GM12878 (cell line): Measurements from ENCODE around the gene SVBP. TPM values are rescaled to one million over a fixed set of nuclear protein-coding genes. Genes with fewer than 3 reads are reported as not detected.
A peak's percentile ranks its signal among the peaks of the same experiment; 100 is the strongest.

Source experiments
- ATAC-seq: fragments of 200-7000 bp; cut with Tn5 transposase; 3 replicates; pipeline ENCODE4 v1.9.1; 2020; ENCODE audit warnings: mild to moderate bottlenecking, moderate library complexity
- BruUV-seq: library from RNA; stranded (reverse); fragments of 400-500 nt; replicated peaks from 2 replicates; lab custom pipeline; 2021; lab: Mats Ljungman, UMichigan
- CTCF ChIA-PET: fragments of 300-600 bp; sonication (Branson Sonifier 250); formaldehyde crosslinking; extraction: SDS; loops from one replicate; lab custom pipeline; 2021; ENCODE audit warnings: inconsistent platforms; lab: Yijun Ruan, JAX
- POLR2A ChIA-PET: fragments of 350-600 bp; formaldehyde crosslinking; extraction: SDS; loops from one replicate; lab custom pipeline; 2021; ENCODE audit warnings: inconsistent platforms; lab: Charles Lee
- RAD21 ChIA-PET: fragments of 300-600 bp; sonication (Branson Sonifier 250); formaldehyde crosslinking; loops from one replicate; lab custom pipeline; 2023; ENCODE audit warnings: antibody characterized with exemption; ENCODE audit not compliant: unreplicated experiment; lab: Charles Lee
- SMC1A ChIA-PET: fragments of 300-600 bp; sonication (Branson Sonifier 250); formaldehyde crosslinking; loops from one replicate; lab custom pipeline; 2023; ENCODE audit not compliant: unreplicated experiment, uncharacterized antibody; lab: Charles Lee
- DNase-seq: peaks from one replicate; pipeline ENCODE4 v3.0.0-alpha.2; 2011; ENCODE audit warnings: low read depth, low spot score
- FAIRE-seq: peaks from 3 replicates; lab custom pipeline; 2011; peaks lifted over from hg19 to GRCh38; lab: Jason Lieb, UNC
- H2AFZ ChIP-seq: 2 replicates; pipeline ENCODE4 v1.6.0; 2011; ENCODE audit warnings: low read depth, low read length, control low read depth; ENCODE audit not compliant: control insufficient read depth
- H3K27ac ChIP-seq: 2 replicates; pipeline ENCODE4 v1.5.1; 2011; ENCODE audit warnings: control low read depth; ENCODE audit not compliant: control insufficient read depth, insufficient read depth
- H3K27me3 ChIP-seq, 2 experiments: replicated peaks in 1 of 2; 2 replicates each; pipeline versions ENCODE4 v1.6.0 to v1.6.1; 2011; ENCODE audit warnings: low read length in 1 of 2; ENCODE audit not compliant: control insufficient read depth in 2 of 2, insufficient read depth in 2 of 2
- H3K36me3 ChIP-seq, 2 experiments: 2 replicates each; pipeline ENCODE4 v1.5.1; 2011; ENCODE audit warnings: low read length in 1 of 2; ENCODE audit not compliant: control insufficient read depth in 2 of 2, insufficient read depth in 2 of 2
- H3K4me1 ChIP-seq: 2 replicates; pipeline ENCODE4 v1.6.1; 2011; ENCODE audit warnings: mild to moderate bottlenecking, low read length, moderate library complexity, mixed read lengths; ENCODE audit not compliant: control insufficient read depth, insufficient read depth
- H3K4me2 ChIP-seq: 2 replicates; pipeline ENCODE4 v1.6.0; 2011; ENCODE audit warnings: control low read depth; ENCODE audit not compliant: control insufficient read depth, insufficient read depth
- H3K4me3 ChIP-seq: fragments of 200-600 bp; sonication (generic); 2 replicates; pipeline ENCODE4 v1.5.1; 2016
- H3K79me2 ChIP-seq: 2 replicates; pipeline ENCODE4 v1.6.0; 2011; ENCODE audit warnings: low read length; ENCODE audit not compliant: control insufficient read depth, insufficient read depth
- H3K9ac ChIP-seq: 2 replicates; pipeline ENCODE4 v1.8.0; 2011; ENCODE audit warnings: low read length, control low read depth, mixed read lengths; ENCODE audit not compliant: control insufficient read depth, insufficient read depth
- H3K9me3 ChIP-seq: replicated peaks from 3 replicates; pipeline ENCODE4 v1.5.1; 2011; ENCODE audit warnings: mild to moderate bottlenecking, low read length; ENCODE audit not compliant: control insufficient read depth, insufficient read depth
- H4K20me1 ChIP-seq: 2 replicates; pipeline ENCODE4 v1.6.0; 2011; ENCODE audit not compliant: control insufficient read depth, insufficient read depth
- ASH2L ChIP-seq: fragments of 300-600, 200-600 bp; sonication (generic); IDR thresholded peaks from 2 replicates; pipeline ENCODE4 v1.6.1; 2017; ENCODE audit warnings: low read depth, mild to moderate bottlenecking, borderline replicate concordance
- CBX5 ChIP-seq: sonication (generic); IDR thresholded peaks from 2 replicates; pipeline ENCODE4 v1.6.1; 2016; ENCODE audit warnings: low read depth, moderate library complexity, mild to moderate bottlenecking, inconsistent platforms
- CHD4 ChIP-seq: fragments of 200-600 bp; sonication (generic); IDR thresholded peaks from 2 replicates; pipeline ENCODE4 v1.6.1; 2016; ENCODE audit warnings: mild to moderate bottlenecking
- DPF2 ChIP-seq: fragments of 450-650 bp; IDR thresholded peaks from 2 replicates; pipeline ENCODE4 v1.6.1; 2017; ENCODE audit warnings: mild to moderate bottlenecking
- ELK1 ChIP-seq: IDR thresholded peaks from 2 replicates; pipeline ENCODE4 v1.6.1; 2012; ENCODE audit warnings: low read depth, low read length, improper control_type of control experiment
- FOS ChIP-seq: IDR thresholded peaks from 3 replicates; pipeline ENCODE4 v1.6.1; 2011; ENCODE audit warnings: borderline replicate concordance; ENCODE audit not compliant: insufficient read length; ENCODE audit errors: extremely low read depth
- IRF3 ChIP-seq: fragments of 450-650 bp; IDR thresholded peaks from 2 replicates; pipeline ENCODE4 v1.6.1; 2014; ENCODE audit warnings: mild to moderate bottlenecking
- KAT2A ChIP-seq: conservative IDR thresholded peaks from 2 replicates; pipeline ENCODE4 v1.6.1; 2011; ENCODE audit warnings: low read depth, low read length; ENCODE audit not compliant: control insufficient read depth
- MLLT1 ChIP-seq: fragments of 450-650 bp; IDR thresholded peaks from 2 replicates; pipeline ENCODE4 v1.6.1; 2016; ENCODE audit warnings: mild to moderate bottlenecking
- MTA3 ChIP-seq: IDR thresholded peaks from 2 replicates; pipeline ENCODE4 v1.6.1; 2012; ENCODE audit warnings: low read length, inconsistent platforms, borderline replicate concordance
- PML ChIP-seq: IDR thresholded peaks from 2 replicates; pipeline ENCODE4 v1.6.1; 2012; ENCODE audit warnings: low read length, inconsistent platforms
- POU2F2 ChIP-seq: IDR thresholded peaks from 3 replicates; pipeline ENCODE4 v1.6.1; 2011; ENCODE audit warnings: low read depth, mild to moderate bottlenecking, low read length, borderline replicate concordance
- RBBP5 ChIP-seq: fragments of 200-600 bp; sonication (generic); conservative IDR thresholded peaks from 2 replicates; pipeline ENCODE4 v1.6.1; 2016
- YBX1 ChIP-seq: fragments of 450-650 bp; IDR thresholded peaks from 2 replicates; pipeline ENCODE4 v1.6.1; 2016; ENCODE audit warnings: antibody characterized with exemption
- ZNF687 ChIP-seq: fragments of 450-650 bp; IDR thresholded peaks from 2 replicates; pipeline ENCODE4 v1.6.1; 2017; ENCODE audit warnings: mild to moderate bottlenecking, moderate library complexity
- ZZZ3 ChIP-seq: IDR thresholded peaks from 2 replicates; pipeline ENCODE4 v1.6.1; 2011; ENCODE audit warnings: low read depth; ENCODE audit not compliant: control insufficient read depth, insufficient read length
- WGBS: methylation state at CpG from one replicate; pipeline ENCODE4 v1.1.6; 2016; ENCODE audit warnings: low lambda C conversion rate; ENCODE audit not compliant: insufficient replicate concordance, insufficient coverage; ENCODE audit errors: missing lambda C conversion rate; 5-methylcytosine and 5-hydroxymethylcytosine counted together
- in situ Hi-C: fragments of 300-500 bp; cut with MboI; formaldehyde crosslinking; loops from 9 replicates; pipeline ENCODE4 v1.14.3; 2018; ENCODE audit warnings: mixed read lengths
- intact Hi-C: fragments of 100-400 bp; cut with micrococcal nuclease; formaldehyde crosslinking; loops from one replicate; pipeline ENCODE4 v1.14.2; 2022; ENCODE audit not compliant: unreplicated experiment
- polyA plus RNA-seq, 11 experiments: library from polyadenylated mRNA; depleted of rRNA in 4 of 11; unstranded in 6 of 11; stranded (reverse) in 5 of 11; fragments of >200 nt; fragmentation: Nextera tagmentation in 4 of 11; fragmentation: Illumina TruSeq in 1 of 11; extraction: Ambion mirVana in 4 of 11; extraction: Trizol in 1 of 11; gene quantifications; 1 replicate in 1 of 11; 2 replicates in 10 of 11; pipeline versions ENCODE4 v1.2.1 to v1.2.3, GENCODE V29; 2011 to 2016; ENCODE audit warnings: inconsistent platforms in 2 of 11, missing spikeins in 2 of 11, low read depth in 1 of 11
- total RNA-seq, 4 experiments: library from RNA; depleted of rRNA in 3 of 4; stranded (reverse); fragments of >200 nt in 3 of 4; fragmentation: Illumina TruSeq in 1 of 4; extraction: Trizol in 1 of 4; gene quantifications; 2 replicates each; pipeline versions ENCODE4 v1.2.1 to v1.2.3, GENCODE V29; 2013 to 2021

Gene SVBP
- total and polyA plus RNA-seq, 10 of the 15 experiments (the other 5 are each of a cell fraction or from before 2014, with no cell fraction given) = 12.6 to 29.5 (median 19.8) TPM

- TF ChIP-seq FOS (no peak), YBX1 (no peak)
These were observed 34.2 kb upstream of the SVBP start (continued) for GRCh38 chr1:42851420-42851819.

GRCh38 chr1:42849944-42850343 is 32.7 kb upstream of the SVBP start:
- ChIA-PET RAD21 (no interaction called here), CTCF (interaction anchor here (1.5 kb wide), 1 partner anchor 63 kb away, joined by 3 read pairs; no protein-coding TSS in a partner anchor), SMC1A (interaction anchor here (0.6 to 1.6 kb wide), 2 partner anchors 12 to 71 kb away, joined by 3 to 5 read pairs; no protein-coding TSS in a partner anchor), POLR2A (interaction anchor here (4.8 kb wide), 1 partner anchor 83 kb away, joined by 53 read pairs; the partner anchor contains the start of genes C1orf50 and P3H1)
- FAIRE-seq (no peak), ATAC-seq (no peak), DNase-seq (no peak)
- Histone ChIP-seq H3K4me1 (peaks cover 6% of the 10 kb centered on the region; the same call in 1 of the 2 replicates), H3K4me2 (0 out of 2 replicates have a peak overlapping the region, but pooled peaks have one; percentile 30), H2AFZ (no peak overlapping the region), H3K9ac (no peak overlapping the region), H3K27ac (no peak overlapping the region), H3K9me3 (no peaks in the 10 kb centered on the region; the same call in 1 of the 3 replicates), H3K36me3 (peaks cover 8 to 10% of the 10 kb centered on the region in 2 experiments; a peak in 3 of 4 replicates), H3K79me2 (peaks cover 30% of the 10 kb centered on the region), H3K27me3 (no peaks in the 10 kb centered on the region), H4K20me1 (no peaks in the 10 kb centered on the region), H3K4me3 (no peak overlapping the region)
- 87% methylated on average over 5 of the region's 5 CpGs for WGBS
- no TSS peak for BruUV-seq
- in situ Hi-C loops (no loop called here), intact Hi-C loops (loop anchor here (5.0 kb wide), 1 partner anchor 83 kb away; the partner anchor contains the start of genes C1orf50 and P3H1)
- no peak for TF ChIP-seq CHD4
- TF ChIP-seq MLLT1 = peak; percentile 58; the same call in 1 of the 2 replicates
- TF ChIP-seq MTA3 = no peak
- no peak for TF ChIP-seq CBX5
- TF ChIP-seq ZNF687 = no peak
- TF ChIP-seq IRF3 = no peak
- TF ChIP-seq ELK1 = no peak
- TF ChIP-seq RBBP5 = no peak
- TF ChIP-seq DPF2 = no peak
- no peak for TF ChIP-seq ZZZ3
- 0 out of 3 replicates have a peak, but pooled peaks have one; percentile 13 for TF ChIP-seq POU2F2
- no peak for TF ChIP-seq ASH2L
- no peak for TF ChIP-seq KAT2A
- no peak for TF ChIP-seq PML
